HG03280 (cell line): ENCODE measurements around the gene SPATA25.

Experiments used
- ATAC-seq: cut with Tn5 transposase; IDR thresholded peaks from one replicate; pipeline ENCODE4 v1.9.1; 2021; ENCODE audit warnings: mild to moderate bottlenecking, moderate library complexity; ENCODE audit not compliant: unreplicated experiment

The SPATA25 gene

GRCh38 chr20:45841407-45842129, 45.9 kb downstream of the SPATA25 start:
- no peak for ATAC-seq

GRCh38 chr20:45840700-45841198, 46.7 kb downstream of the SPATA25 start:
- ATAC-seq = no peak

- ATAC-seq = no peak
Measured at GRCh38 chr20:45836841-45837240, 50.6 kb downstream of the SPATA25 start.
